Measurements from ENCODE around the gene PGBD5.

PGBD5 gene

DNA sequence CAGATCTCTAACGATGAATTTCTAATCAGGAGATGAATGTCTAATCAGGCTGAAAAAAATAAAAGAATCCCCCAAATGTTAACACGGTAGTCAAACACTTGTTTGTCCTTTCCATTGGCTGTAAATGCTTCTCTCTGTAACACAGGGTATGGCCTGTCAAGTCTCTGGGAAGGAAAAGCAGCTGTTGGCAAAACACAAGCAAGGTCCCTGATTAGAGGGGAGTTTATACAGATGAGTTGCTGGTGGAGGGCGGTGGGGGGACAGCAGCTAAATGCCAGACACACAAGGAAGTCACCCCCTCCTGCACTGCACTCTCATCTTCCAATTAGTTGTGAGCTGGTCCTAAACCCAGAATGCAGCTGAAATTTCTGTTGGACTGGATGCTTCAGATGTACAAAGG is 51.0 kb downstream of the PGBD5 start:
- DNase-seq: no peak

DNA sequence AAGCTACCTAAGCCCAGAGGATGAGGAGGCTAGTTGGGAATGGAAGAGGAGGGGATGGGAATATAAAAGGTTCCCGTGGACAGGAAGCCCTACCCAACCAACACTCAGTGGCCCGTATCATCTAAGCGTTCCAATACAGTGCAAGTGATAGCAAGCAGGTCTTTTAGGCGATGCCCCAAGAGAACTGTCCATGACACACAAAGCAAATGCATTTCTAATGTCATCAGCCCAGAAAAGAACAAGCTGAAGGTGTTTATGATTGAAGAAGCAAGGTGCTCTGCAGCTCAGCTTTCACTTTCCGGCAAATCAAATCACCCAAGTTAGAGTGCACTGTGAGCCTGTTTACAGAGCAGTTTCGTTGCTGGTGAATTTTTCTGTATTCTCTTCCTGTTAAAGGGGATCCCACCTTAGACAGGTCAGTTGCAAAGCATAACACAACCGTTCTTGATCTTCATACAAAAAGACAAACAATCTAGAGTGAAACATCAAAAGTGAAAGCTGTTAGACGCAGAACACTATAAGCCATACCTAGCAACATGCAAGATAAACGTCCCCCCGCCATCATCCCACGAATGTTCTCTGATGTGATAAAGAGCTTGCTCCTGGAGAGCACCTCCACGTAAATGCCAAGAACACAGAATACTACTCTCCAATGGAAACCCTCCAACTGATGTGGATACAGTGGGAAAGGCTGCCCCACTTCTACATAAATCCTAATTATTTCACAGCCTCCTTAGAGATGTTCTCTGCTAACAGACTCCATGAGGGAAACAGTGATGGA is 54.0 kb downstream of the PGBD5 start:
- DNase-seq: no peak

- DNase-seq: no peak
Observed at GRCh38 chr1:230370109-230370508, 56.0 kb downstream of the PGBD5 start.

- DNase-seq: no peak
Observed at GRCh38 chr1:230368871-230369270, 57.3 kb downstream of the PGBD5 start.

DNA sequence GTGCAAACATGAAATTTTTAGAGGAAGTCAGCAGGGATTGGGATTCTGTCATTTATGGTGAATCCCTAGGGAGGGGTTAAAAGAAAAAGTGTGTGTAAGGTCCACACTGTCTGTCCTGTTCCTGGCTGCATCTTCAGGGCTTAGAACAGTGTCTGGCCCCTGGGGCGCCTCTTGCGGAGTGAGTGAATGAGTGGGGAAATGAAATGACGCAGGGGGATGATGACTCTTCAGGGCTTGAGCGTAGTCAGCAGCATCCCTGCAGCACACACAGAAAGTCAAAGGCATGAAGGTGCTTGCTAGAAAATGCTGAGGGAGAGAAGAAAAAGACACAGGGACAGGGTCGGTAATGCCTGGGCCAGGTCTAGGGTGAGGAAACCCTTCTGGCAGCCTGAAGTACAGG is 57.8 kb downstream of the PGBD5 start:
- no peak for DNase-seq

GRCh38 chr1:230366504-230366915 is 59.6 kb downstream of the PGBD5 start:
- no peak for DNase-seq

DNA sequence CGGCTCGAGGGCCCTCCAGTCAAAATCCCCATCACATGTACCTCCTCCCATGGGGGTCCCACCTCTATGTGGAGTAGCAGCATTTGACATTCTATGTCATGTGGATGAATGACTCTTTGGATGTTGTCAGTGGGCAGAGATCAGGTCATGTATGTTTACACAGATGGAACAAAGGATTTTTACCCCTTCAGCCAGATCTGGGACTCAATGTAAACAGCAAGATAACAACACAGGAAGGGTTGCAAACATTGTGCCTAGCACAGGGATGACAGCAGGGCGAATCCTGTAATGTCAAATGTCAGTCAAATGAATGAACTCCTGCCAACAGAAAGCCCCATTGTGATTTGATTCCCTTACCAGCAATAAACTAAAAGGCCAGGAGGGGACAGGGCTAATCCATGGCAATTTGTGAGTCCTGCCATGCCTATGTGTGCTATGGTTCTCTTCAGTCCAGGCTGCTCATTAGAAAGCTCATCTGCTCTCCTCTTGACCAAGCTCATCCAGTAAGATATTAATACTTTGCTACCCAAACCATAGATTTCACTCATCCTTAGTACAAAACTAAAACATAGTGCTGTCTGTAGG is 60.3 kb downstream of the PGBD5 start:
- DNase-seq: no peak

DNA sequence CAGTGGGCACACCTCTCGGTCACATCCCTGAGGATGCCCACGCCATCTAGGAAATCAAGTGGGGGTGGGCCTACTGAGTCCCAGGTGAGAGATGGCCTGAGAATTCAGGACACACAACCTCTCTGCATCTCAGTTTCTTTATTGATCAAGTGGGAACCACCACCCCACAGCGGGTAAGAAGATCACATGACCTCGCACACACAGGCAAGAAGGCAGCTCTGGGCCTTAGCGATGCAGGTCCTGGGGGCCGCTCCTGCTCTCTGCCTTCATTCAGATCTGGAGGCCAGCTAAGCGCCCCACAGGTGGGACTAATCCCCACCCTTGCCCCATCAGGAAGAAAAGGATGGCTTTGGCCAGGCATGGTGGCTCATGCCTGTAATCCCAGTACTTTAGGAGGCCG is 63.2 kb downstream of the PGBD5 start:
- DNase-seq: no peak

DNA sequence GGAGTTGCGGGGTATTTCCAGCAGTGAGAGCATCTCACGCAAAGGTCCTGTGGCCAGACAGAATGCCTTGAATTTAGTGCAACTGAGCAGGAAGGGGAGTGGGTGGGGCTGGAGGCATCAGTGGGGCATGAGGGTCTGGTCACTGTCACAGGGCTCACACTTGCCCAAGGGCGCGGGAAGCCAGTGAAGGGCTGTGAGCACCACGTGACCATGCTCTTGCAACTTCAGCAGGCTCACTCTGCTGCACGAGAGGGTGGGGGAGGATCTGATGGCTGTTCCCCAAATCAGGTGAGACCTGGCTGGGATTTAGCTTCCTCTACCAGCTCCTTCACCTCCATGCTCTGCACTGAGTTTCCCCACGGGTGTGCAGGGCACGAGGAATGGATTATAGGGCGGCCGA is 64.2 kb downstream of the PGBD5 start:
- no peak for DNase-seq

DNA sequence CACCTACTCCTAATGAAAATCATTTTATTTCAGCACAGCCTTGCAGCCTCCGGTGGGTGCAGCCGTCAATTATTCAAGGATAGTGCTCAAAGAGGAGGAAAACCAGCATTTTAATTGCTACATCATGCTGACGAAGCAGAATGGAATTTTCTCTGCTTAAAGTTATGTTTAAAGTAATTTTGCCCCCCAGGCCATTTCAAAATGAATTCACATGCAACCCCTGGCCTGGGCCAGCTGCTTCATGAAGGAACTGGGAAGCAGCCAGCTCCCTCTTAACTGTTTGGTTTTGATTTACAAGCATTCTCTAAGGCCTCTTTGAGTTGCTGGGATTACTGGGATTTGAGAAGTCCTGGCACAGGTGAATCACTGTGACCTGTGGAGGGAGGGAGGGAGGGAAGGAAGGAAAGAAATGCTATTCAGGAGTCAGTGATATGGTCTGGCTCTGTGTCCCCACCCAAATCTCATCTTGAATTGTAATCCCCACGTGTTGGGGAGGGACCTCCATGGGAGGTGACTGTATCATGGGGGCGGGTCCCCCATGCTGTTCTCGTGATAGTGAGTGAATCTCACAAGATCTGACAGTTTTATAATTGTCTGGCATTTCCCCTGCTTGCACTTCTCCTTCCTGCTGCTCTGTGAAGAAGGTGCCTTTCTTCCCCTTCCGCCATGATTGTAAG is 66.0 kb downstream of the PGBD5 start:
- DNase-seq: no peak

DNA sequence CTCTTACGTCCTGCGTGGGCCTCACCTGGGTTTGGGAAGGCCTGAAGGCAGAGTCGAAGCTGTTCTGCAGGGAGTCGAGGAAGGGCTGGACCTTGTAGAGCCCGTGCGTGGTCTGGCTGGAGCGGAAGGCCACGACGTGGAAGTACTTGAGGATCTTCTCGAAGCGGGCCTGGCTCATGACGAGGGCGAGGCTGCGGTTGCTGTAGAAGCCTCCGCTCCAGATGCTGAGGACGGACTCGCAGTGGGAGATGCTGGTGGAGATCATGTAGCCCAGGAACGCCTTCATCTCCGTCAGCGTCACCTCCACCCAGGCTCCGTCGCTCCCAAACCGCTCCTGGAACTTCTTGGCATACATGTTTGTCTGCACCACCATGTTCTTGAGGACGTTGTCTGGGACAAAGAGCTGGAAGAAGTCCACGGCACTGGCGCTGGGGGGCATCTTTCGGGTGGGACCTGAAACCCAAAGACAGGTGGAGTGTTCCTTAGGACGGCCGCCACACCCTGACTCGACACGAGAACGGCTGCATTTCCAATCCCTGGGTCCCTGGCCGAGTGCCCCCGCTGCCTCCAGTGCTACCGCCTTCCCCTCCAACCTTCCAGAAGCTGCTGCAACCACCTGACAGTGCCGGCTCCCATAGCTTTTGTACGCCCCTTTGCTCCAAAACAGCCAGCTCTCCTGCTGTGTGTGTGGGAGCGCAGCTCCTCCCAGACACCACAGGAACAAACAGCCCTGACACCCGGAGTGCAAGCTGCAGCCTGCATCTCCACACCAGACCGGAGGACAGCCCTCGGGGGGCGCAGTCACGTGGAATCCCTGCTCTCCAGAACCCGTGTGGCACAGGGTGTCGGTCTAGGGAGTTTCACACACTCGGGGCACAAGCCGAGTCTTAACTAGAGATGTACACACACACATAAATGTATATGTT is 69.0 kb downstream of the PGBD5 start:
- DNase-seq: no peak

DNA sequence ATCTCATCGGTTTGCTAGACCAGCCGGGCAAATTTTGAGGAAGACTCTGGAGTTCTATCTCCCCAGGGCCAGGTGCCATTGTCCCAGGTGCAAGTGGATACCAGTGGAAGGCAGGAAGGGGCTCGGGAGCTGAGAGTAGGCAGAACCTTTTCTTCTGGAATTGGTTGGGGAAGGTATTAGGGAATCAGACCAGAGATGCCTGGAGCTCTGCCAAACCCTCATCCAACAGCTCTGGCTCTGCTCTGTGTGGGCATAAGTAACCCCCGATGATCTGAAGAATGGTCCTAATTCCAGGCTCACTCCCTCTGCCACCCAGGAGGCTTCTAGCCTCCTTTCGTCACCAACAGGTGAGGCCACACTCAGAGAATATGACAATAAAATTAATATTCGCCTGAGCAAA is 69.9 kb downstream of the PGBD5 start:
- no peak for DNase-seq

GRCh38 chr1:230355594-230355993 is 70.5 kb downstream of the PGBD5 start:
- no peak for DNase-seq

GRCh38 chr1:230355128-230355527 is 71.0 kb downstream of the PGBD5 start:
- no peak for DNase-seq

DNA sequence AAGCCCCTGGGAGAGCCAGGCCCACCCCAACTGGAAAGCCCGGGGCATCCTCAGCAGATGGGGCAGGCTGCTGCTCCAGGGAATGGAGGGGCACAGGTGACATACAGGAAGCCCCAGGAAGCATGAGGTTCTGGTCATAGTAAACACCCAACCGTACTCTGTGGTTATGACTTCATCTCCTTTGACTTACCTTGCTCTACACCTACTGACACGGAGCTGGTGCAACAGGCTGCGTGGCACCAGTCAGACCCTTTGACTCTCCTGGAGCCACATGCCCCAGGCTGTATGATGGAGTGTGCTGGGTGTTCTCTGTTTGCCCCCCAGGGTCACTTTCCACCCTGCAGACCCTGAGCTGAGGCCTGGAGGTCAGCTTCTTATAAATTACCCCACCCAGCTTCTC is 72.1 kb downstream of the PGBD5 start:
- DNase-seq: no peak

DNA sequence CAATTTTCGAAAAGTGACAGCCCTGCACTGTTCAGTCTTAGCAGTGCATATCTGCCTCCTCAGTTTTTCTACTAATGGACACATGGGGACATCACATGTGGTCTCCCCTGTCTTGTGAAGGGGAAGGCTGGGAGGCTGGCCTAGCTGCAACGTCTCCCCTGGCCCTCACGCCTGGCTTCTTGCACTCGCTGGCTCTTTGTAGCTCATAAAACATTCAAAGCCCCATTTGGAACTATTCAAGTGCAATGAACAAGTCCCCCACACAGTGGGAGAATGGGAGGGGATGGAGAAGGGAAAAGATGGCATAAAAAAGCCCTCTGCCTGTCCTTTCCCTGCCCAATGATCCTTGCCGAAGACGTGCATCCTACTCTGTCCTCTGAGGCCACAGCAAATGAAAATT is 73.6 kb downstream of the PGBD5 start:
- DNase-seq: no peak

GRCh38 chr1:230351983-230352382 is 74.1 kb downstream of the PGBD5 start:
- no peak for DNase-seq

DNA sequence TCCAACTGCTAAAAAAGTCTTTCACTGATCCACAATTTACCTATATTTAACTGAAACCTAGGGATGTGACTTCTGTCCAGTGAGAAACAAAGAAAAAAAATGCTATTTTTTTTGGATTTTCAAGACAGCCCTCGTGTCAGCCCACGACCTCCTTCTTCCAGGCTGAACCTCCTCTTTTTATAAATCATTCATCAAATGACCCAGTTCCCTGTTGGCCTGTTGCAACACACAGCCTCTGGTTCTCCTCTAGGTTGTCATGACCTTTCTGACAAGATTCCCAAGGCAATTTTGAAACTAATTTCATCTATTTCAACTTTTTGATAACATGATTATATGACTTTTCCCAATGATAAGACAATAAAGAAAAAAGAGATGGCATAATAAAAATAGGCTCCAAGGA is 74.6 kb downstream of the PGBD5 start:
- DNase-seq: no peak

DNA sequence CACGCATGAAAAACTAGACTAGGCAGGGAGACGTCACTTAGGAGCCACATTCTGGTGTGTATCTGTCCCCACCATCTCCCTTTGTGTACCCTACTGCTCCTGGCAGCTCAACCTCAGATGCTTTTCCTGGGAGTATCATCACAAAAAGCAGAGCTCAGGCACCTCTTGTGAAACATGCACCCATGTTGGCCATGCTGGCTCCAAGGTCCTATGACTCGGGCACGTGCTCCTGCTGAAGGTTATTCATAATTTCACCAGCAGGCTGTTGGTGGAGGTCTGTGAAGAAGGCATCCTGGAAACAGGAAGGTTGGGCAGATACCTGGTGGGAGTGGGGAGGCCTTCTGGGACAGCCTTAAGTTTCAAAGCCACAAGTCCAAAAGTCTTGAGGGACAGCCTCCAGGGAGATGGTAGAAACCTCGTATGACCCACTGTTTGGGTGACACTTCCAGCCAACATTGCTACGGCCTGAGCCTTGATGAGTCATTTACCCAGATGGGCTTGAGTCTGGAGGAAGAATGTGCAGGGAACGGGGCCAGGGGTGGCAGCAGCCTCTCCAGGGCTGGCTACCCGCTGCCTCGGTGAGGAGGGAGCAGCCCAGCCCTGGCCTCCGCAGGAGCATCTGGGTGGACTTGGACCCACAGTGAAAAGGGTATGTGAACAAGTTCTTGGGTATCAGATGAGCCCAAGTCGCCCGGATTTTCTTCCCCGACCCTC is 75.8 kb downstream of the PGBD5 start:
- no peak for DNase-seq

GRCh38 chr1:230349020-230349393 is 77.1 kb downstream of the PGBD5 start:
- DNase-seq: no peak

- DNase-seq: no peak
Observed at GRCh38 chr1:230348386-230349019, 77.6 kb downstream of the PGBD5 start.

DNA sequence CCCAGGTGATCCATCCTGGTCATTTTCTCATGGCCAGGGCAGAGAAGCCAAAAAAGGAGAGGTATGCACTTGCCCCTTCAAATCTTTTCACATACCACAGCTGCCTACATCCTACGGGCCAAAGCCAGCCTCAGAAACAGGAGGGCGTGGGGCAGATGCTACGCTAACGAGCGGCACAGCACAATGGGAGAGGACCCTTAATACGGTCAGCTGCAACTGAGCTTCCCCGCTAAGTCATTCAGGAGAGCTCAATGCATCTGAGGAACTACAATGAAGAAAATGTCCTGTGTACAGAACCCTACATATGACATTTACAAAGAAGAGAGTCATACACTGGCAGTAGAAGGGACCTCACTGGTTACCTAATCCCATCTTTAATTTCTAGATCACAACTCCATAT is 78.2 kb downstream of the PGBD5 start:
- DNase-seq: no peak
